ENCODE data around the gene SIM1. TPM values are rescaled to one million over a fixed set of nuclear protein-coding genes. Genes with fewer than 3 reads are reported as not detected.

SIM1 gene
- total RNA-seq, 1 experiment from 2014 or later = not detected

DNA sequence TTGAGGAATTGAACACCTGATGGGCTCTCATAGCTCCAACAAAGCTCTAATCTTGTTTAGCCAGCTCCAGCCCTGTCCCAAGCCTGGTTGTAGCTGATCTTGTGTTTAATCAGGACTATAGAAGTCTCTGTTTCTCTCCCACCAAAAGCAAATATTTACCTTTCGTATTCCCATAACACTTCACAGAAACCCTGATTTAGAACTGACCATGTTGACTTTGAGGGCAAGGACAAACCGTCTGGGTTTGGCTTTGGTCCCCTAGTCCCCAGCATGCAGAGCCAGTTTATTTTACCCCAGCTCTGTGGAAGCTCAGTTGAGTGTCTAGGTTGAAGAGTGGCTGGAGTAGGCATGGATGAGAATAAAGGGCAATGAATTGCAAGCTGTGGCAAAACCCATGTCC lies 18.0 kb upstream of the SIM1 start:
- ChIA-PET CTCF (interaction anchor here (1.1 to 1.5 kb wide), 2 partner anchors 22 to 376 kb away, joined by 3 read pairs; no protein-coding TSS in a partner anchor), POLR2A (no interaction called here), RAD21 (ENCODE audit: low non-redundant PET in 1 of 2, low total read pairs in 2 of 2, uncharacterized antibody in 2 of 2, unreplicated experiment in 2 of 2) (no interaction called here)
- DNase-seq (ENCODE audit: low read depth, low spot score) (no peak), ATAC-seq (no peak)
- Histone ChIP-seq H3K27me3 (ENCODE audit: insufficient read depth, low read length) (no peaks in the 10 kb centered on the region), H3K9ac (ENCODE audit: low read length) (no peak overlapping the region), H3K9me2 (ENCODE audit: insufficient read depth) (no peaks in the 10 kb centered on the region), H3K36me3 (ENCODE audit: control insufficient read depth in 1 of 2, insufficient read depth in 2 of 2, low read length in 2 of 2) (no peaks in the 10 kb centered on the region), H3K79me2 (ENCODE audit: insufficient read depth, low read length) (no peaks in the 10 kb centered on the region), H4K20me1 (ENCODE audit: insufficient read depth) (no peaks in the 10 kb centered on the region), H3K27ac (ENCODE audit: low read depth, low read length) (no peak overlapping the region), H2AFZ (ENCODE audit: low read depth, low read length, poor library complexity, severe bottlenecking) (no peak overlapping the region), H3K9me3 (ENCODE audit: control insufficient read depth in 1 of 2, insufficient read depth in 1 of 2, low read depth in 1 of 2, low read length in 2 of 2) (no peaks in the 10 kb centered on the region), H3K4me1 (ENCODE audit: control insufficient read depth in 1 of 2, insufficient read depth in 2 of 2, low read length in 2 of 2) (no peaks in the 10 kb centered on the region), H3K4me3 (replicated peaks in 1 of 2; ENCODE audit: low read depth in 1 of 2, low read length in 2 of 2) (no peak overlapping the region), H3K4me2 (ENCODE audit: low read length) (no peak overlapping the region)
- no TSS peak for BruUV-seq (replicated peaks)
- TF ChIP-seq, protein P1, sequence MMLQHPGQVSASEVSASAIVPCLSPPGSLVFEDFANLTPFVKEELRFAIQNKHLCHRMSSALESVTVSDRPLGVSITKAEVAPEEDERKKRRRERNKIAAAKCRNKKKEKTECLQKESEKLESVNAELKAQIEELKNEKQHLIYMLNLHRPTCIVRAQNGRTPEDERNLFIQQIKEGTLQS (IDR thresholded peaks at IDR 0.05) = no peak
- TF ChIP-seq, protein P2, sequence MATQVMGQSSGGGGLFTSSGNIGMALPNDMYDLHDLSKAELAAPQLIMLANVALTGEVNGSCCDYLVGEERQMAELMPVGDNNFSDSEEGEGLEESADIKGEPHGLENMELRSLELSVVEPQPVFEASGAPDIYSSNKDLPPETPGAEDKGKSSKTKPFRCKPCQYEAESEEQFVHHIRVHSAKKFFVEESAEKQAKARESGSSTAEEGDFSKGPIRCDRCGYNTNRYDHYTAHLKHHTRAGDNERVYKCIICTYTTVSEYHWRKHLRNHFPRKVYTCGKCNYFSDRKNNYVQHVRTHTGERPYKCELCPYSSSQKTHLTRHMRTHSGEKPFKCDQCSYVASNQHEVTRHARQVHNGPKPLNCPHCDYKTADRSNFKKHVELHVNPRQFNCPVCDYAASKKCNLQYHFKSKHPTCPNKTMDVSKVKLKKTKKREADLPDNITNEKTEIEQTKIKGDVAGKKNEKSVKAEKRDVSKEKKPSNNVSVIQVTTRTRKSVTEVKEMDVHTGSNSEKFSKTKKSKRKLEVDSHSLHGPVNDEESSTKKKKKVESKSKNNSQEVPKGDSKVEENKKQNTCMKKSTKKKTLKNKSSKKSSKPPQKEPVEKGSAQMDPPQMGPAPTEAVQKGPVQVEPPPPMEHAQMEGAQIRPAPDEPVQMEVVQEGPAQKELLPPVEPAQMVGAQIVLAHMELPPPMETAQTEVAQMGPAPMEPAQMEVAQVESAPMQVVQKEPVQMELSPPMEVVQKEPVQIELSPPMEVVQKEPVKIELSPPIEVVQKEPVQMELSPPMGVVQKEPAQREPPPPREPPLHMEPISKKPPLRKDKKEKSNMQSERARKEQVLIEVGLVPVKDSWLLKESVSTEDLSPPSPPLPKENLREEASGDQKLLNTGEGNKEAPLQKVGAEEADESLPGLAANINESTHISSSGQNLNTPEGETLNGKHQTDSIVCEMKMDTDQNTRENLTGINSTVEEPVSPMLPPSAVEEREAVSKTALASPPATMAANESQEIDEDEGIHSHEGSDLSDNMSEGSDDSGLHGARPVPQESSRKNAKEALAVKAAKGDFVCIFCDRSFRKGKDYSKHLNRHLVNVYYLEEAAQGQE (IDR thresholded peaks at IDR 0.05; ENCODE audit: low read depth) = no peak
- TF ChIP-seq, protein P3, sequence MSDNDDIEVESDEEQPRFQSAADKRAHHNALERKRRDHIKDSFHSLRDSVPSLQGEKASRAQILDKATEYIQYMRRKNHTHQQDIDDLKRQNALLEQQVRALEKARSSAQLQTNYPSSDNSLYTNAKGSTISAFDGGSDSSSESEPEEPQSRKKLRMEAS (IDR thresholded peaks at IDR 0.05) = no peak
- TF ChIP-seq SP1 (IDR thresholded peaks at IDR 0.05; ENCODE audit: low read depth) = no peak
- TF ChIP-seq JUND (IDR thresholded peaks at IDR 0.05) = no peak
- no peak for TF ChIP-seq POLR2A (IDR thresholded peaks at IDR 0.05; ENCODE audit: borderline replicate concordance, extremely low read depth, insufficient read depth, insufficient read length)
- TF ChIP-seq FOSL1 (IDR thresholded peaks at IDR 0.05; ENCODE audit: low read depth) = no peak
- intact Hi-C loops (cut with micrococcal nuclease) = no loop called here
